ENCODE measurements around the gene SDHA.
"Not testable (repeated sequence)": the region's sequence is repeated elsewhere in the genome, so short reads cannot be mapped to it uniquely, and the experiment has no call there.

The SDHA gene

GRCh38 chr5:302416-302815, 84.3 kb downstream of the SDHA start:
- not testable (repeated sequence) for DNase-seq

GRCh38 chr5:302966-303365, 84.8 kb downstream of the SDHA start:
- DNase-seq, result no peak

- DNase-seq, result not testable (repeated sequence)
Observed at GRCh38 chr5:303741-304140, 85.6 kb downstream of the SDHA start.

- no peak for DNase-seq
Observed at GRCh38 chr5:305050-305449, 86.9 kb downstream of the SDHA start.

GRCh38 chr5:305459-305858, 87.3 kb downstream of the SDHA start:
- DNase-seq, result no peak

GRCh38 chr5:306011-306805, 88.1 kb downstream of the SDHA start:
- no peak for DNase-seq

Data from 8988T (cell line).